ENCODE results near the gene ITPK1.

The ITPK1 gene

GRCh38 chr14:92994942-92995341, 120.8 kb downstream of the ITPK1 start:
- no peaks in the 10 kb centered on the region for H3K4me1 Mint-ChIP-seq
- peaks cover 5% of the 10 kb centered on the region for H3K36me3 Mint-ChIP-seq (ENCODE audit: low read depth)
- DNase-seq, result no peak
- ATAC-seq, result no peak
- no peaks in the 10 kb centered on the region for H3K9me3 Mint-ChIP-seq
- H3K4me3 Mint-ChIP-seq, result no peak overlapping the region
- H3K27me3 Mint-ChIP-seq, result no peaks in the 10 kb centered on the region
- no peak overlapping the region for H3K27ac Mint-ChIP-seq

DNA sequence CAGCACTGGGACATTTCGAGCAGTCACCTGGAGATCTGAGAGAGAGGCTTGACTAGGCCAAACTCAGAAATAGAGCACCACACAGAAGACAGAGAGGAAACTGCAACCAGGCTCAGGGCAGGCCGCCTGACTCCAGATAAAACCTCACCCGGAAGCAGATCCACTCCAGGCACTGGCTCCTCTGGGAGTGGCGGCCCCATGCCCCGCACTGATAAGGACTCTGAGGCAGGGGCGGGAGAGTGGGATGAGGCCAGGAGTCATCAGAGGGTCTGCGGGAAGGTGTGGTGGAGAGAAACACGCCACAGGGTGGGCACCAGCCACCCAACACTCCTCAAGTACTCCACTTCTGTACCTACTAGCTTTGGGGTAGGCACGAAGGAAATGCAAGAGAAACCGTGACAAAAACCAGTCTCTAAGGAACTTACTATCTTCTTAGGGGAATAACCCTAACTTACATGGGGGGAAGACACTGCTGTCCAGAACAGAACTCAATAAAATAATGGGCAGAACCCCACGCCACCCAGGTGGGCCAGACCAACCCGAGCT, 121.5 kb downstream of the ITPK1 start:
- no peaks in the 10 kb centered on the region for H3K4me1 Mint-ChIP-seq
- H3K9me3 Mint-ChIP-seq, result no peaks in the 10 kb centered on the region
- ATAC-seq (no peak), DNase-seq (no peak)
- no peak overlapping the region for H3K4me3 Mint-ChIP-seq
- no peaks in the 10 kb centered on the region for H3K27me3 Mint-ChIP-seq
- no peak overlapping the region for H3K27ac Mint-ChIP-seq
- H3K36me3 Mint-ChIP-seq (ENCODE audit: low read depth), result peaks cover 5% of the 10 kb centered on the region

DNA sequence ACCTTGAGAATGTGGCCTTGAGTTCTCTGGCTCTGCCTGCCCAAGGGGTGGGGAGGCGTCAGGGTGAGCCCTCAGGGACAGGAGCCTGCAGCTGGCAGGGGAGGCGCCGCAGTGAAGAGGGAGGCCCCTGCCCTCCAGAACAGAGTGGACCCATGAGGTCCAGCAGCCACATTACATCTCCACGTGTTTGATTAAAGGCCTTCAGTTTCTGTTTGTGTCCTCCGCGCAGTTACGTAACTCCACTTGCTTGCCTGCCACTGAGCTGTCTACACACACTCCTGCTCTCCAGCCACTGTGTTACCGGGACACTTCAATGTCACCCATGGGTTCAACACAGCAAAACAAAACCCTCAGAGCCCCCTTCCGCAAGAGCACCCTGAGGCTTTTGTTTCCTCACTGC, 122.4 kb downstream of the ITPK1 start:
- H3K4me3 Mint-ChIP-seq, result no peak overlapping the region
- H3K27me3 Mint-ChIP-seq, result no peaks in the 10 kb centered on the region
- peaks cover 5% of the 10 kb centered on the region for H3K36me3 Mint-ChIP-seq (ENCODE audit: low read depth)
- DNase-seq (no peak), ATAC-seq (no peak)
- H3K9me3 Mint-ChIP-seq, result no peaks in the 10 kb centered on the region
- H3K27ac Mint-ChIP-seq, result no peak overlapping the region
- no peaks in the 10 kb centered on the region for H3K4me1 Mint-ChIP-seq

DNA sequence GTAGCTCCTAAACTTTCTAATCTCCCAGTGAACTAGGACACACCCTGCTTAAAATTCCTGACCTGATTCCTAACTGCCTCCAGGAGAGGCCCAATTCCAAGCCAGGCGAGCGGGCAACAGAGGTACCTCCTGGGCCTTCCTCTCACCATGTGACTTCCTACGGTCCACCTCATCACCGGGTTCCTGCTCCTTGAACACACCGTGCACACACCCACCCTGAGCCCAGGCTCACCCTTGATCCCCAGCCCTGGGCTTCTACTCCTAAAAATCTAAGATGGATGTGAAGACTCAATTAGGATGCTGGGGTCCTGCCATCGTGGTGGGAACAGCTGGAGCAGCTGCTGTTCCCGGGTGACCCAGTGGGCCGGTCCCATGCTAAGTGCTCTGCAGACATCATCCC, 124.2 kb downstream of the ITPK1 start:
- no peak overlapping the region for H3K4me3 Mint-ChIP-seq
- H3K9me3 Mint-ChIP-seq, result no peaks in the 10 kb centered on the region
- no peaks in the 10 kb centered on the region for H3K4me1 Mint-ChIP-seq
- H3K36me3 Mint-ChIP-seq (ENCODE audit: low read depth), result peaks cover 5% of the 10 kb centered on the region
- DNase-seq (no peak), ATAC-seq (no peak)
- H3K27me3 Mint-ChIP-seq, result no peaks in the 10 kb centered on the region
- no peak overlapping the region for H3K27ac Mint-ChIP-seq

GRCh38 chr14:92990456-92991430, 125.0 kb downstream of the ITPK1 start:
- Mint-ChIP-seq H3K36me3 (ENCODE audit: low read depth) (peaks cover 5% of the 10 kb centered on the region), H3K9me3 (no peaks in the 10 kb centered on the region), H3K27me3 (no peaks in the 10 kb centered on the region), H3K4me3 (no peak overlapping the region), H3K4me1 (no peaks in the 10 kb centered on the region), H3K27ac (no peak overlapping the region)
- ATAC-seq (no peak), DNase-seq (no peak)

GRCh38 chr14:92988786-92989755, 126.7 kb downstream of the ITPK1 start:
- Mint-ChIP-seq H3K27me3 (no peaks in the 10 kb centered on the region), H3K27ac (no peak overlapping the region), H3K4me3 (no peak overlapping the region), H3K4me1 (peaks cover 4% of the 10 kb centered on the region), H3K36me3 (ENCODE audit: low read depth) (peaks cover 8% of the 10 kb centered on the region), H3K9me3 (no peaks in the 10 kb centered on the region)
- ATAC-seq (no peak), DNase-seq (no peak)

GRCh38 chr14:92987713-92988510, 127.8 kb downstream of the ITPK1 start:
- H3K27ac Mint-ChIP-seq, result no peak overlapping the region

DNA sequence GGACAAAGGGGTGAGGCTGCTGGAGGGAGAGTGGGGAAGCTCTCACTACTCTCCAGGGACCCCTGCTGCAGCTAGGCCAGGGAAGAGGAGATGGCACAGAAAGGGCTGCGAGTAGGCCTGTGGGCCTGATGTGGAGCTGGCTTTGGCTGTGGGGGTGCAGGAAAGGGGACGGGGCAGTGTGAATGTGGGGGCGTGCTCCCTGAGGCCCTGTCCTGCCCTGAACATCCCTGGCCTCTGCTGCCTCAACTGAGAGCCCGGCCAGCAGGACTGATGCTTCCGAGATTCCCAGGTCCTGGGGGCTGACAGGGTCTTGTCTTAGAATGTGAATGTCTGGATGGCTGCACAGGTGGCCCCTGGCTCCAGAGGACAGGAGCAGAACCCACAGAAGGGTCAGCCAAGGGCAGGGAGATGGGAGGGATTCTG, 128.6 kb downstream of the ITPK1 start:
- H3K4me3 Mint-ChIP-seq, result no peak overlapping the region
- H3K27ac Mint-ChIP-seq, result no peak overlapping the region
- H3K9me3 Mint-ChIP-seq, result no peaks in the 10 kb centered on the region
- peaks cover 14% of the 10 kb centered on the region for H3K36me3 Mint-ChIP-seq (ENCODE audit: low read depth)
- peaks cover 8% of the 10 kb centered on the region for H3K4me1 Mint-ChIP-seq
- no peak for ATAC-seq
- DNase-seq, result no peak
- no peaks in the 10 kb centered on the region for H3K27me3 Mint-ChIP-seq

More at GRCh38 chr14:92987713-92988510, 127.8 kb downstream of the ITPK1 start:
- no peak for ATAC-seq
- H3K36me3 Mint-ChIP-seq (ENCODE audit: low read depth), result peaks cover 8% of the 10 kb centered on the region
- peaks cover 8% of the 10 kb centered on the region for H3K4me1 Mint-ChIP-seq
- DNase-seq, result no peak
- no peak overlapping the region for H3K4me3 Mint-ChIP-seq
- H3K27me3 Mint-ChIP-seq, result no peaks in the 10 kb centered on the region
- no peaks in the 10 kb centered on the region for H3K9me3 Mint-ChIP-seq

DNA sequence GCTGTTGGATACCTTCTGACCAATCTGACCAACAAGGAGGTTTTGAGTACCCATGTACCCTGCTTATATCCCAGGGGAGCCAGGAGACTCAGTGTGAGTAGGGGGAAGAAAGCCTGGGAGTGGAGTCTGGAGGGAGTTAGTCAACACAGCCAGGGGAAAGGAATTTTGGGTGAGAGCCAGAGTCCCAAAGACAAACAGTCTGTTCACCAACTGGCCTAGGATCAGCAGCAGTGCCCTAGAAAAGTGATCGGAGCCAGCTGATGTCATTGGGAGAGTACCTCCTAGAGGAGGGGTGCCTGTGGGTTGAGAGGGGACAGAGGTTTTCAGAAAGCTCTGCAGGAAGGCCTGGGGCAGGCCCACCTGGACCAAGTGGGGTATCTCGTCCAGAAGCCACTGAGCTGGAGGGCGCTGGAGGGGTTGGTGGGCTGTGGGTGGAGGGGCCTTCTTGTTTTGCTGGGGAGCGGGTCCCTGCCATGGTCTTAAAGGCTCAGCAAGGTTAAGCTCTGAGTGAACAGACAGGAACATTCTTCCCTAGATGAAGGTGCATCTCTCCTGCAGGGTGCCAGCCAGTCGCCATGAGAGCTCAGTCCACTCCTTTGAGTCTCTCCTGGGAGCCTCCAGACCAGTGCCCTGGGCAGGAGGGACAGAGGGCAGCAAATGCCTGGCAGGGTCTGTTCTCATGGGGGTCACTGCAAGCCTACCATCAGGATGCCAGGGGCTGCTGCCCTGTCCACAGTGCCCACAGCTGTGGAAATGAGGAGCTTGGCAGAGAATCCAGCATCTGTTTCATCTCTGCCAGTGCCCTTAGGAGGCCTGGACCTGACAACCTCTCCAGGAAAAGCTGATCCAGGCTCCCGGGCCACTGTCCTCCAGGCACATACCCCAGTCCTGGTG, 129.2 kb downstream of the ITPK1 start:
- H3K4me3 Mint-ChIP-seq, result no peak overlapping the region
- H3K27me3 Mint-ChIP-seq, result no peaks in the 10 kb centered on the region
- H3K36me3 Mint-ChIP-seq (ENCODE audit: low read depth), result peaks cover 17% of the 10 kb centered on the region
- DNase-seq, result no peak
- peaks cover 8% of the 10 kb centered on the region for H3K4me1 Mint-ChIP-seq
- H3K9me3 Mint-ChIP-seq, result no peaks in the 10 kb centered on the region
- H3K27ac Mint-ChIP-seq, result no peak overlapping the region
- no peak for ATAC-seq

GRCh38 chr14:92985521-92985920, 130.2 kb downstream of the ITPK1 start:
- H3K27me3 Mint-ChIP-seq, result no peaks in the 10 kb centered on the region
- H3K9me3 Mint-ChIP-seq, result peaks cover 6% of the 10 kb centered on the region
- peaks cover 26% of the 10 kb centered on the region for H3K36me3 Mint-ChIP-seq (ENCODE audit: low read depth)
- ATAC-seq, result no peak
- no peak overlapping the region for H3K27ac Mint-ChIP-seq
- no peak overlapping the region for H3K4me3 Mint-ChIP-seq
- DNase-seq, result no peak
- H3K4me1 Mint-ChIP-seq, result peaks cover 8% of the 10 kb centered on the region

DNA sequence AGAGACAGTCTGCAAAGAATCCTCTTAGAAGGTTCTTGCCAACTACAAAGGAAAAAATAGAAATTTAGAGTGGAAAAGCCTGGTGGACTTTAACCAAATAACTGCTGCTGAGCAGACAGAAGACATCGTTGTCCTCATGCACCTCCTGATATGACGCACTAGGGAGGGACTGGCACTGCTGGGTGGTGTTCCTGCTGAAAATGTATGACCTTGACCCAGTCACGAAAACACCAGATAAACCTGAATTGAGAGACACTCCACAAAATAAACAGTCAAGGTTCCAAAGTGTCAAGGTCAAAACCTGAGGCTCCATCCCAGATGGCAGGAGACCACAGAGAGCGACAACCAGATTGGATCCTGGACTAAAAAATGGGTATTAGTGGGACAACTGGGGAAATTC, 130.8 kb downstream of the ITPK1 start:
- H3K4me3 Mint-ChIP-seq, result no peak overlapping the region
- no peak for ATAC-seq
- no peak for DNase-seq
- H3K27ac Mint-ChIP-seq, result no peak overlapping the region
- peaks cover 29% of the 10 kb centered on the region for H3K36me3 Mint-ChIP-seq (ENCODE audit: low read depth)
- H3K9me3 Mint-ChIP-seq, result peaks cover 6% of the 10 kb centered on the region
- no peaks in the 10 kb centered on the region for H3K27me3 Mint-ChIP-seq
- H3K4me1 Mint-ChIP-seq, result peaks cover 8% of the 10 kb centered on the region

DNA sequence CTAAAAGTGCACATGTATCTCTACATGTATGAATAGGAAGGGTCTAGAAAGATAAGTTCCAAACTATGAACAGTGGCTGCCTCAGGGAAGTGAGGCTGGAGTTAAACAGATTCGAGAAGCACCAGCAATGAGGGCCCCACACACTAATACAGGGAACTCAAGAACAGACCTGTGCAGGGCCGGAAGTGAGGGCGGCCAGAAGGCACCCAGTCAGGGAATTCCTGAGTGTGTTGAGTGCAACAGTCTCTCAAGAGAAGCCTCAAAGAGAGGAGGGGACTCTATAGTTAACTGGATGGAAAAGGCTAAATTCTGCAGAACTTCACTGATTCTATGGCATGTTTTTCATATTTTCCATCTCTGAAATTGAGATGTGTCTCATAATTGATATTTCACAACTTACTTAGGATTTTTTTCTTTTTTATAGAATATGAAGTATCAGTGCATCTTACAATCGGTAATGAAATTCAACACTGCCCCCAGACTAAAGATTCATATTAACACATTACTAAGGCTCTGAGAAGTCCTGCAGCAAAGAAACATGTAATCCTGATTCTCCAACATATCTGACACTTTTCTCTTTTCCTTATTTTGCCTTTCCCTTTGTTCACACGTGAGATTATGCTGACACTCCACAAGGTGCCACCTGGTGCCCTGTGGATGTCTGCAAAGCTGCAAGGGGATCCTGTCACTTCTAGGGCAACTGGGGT, 131.5 kb downstream of the ITPK1 start:
- peaks cover 10% of the 10 kb centered on the region for H3K9me3 Mint-ChIP-seq
- peaks cover 36% of the 10 kb centered on the region for H3K36me3 Mint-ChIP-seq (ENCODE audit: low read depth)
- H3K27me3 Mint-ChIP-seq, result no peaks in the 10 kb centered on the region
- no peak overlapping the region for H3K4me3 Mint-ChIP-seq
- ATAC-seq, result peak; percentile 37
- DNase-seq, result no peak
- no peak overlapping the region for H3K27ac Mint-ChIP-seq
- H3K4me1 Mint-ChIP-seq, result peaks cover 8% of the 10 kb centered on the region

GRCh38 chr14:92982956-92983355, 132.8 kb downstream of the ITPK1 start:
- peaks cover 8% of the 10 kb centered on the region for H3K4me1 Mint-ChIP-seq

More at GRCh38 chr14:92982956-92983355, 132.8 kb downstream of the ITPK1 start:
- ATAC-seq, result no peak
- no peak for DNase-seq
- no peak overlapping the region for H3K27ac Mint-ChIP-seq
- peaks cover 48% of the 10 kb centered on the region for H3K36me3 Mint-ChIP-seq (ENCODE audit: low read depth)
- peaks cover 19% of the 10 kb centered on the region for H3K9me3 Mint-ChIP-seq
- no peaks in the 10 kb centered on the region for H3K27me3 Mint-ChIP-seq
- H3K4me3 Mint-ChIP-seq, result no peak overlapping the region

Data from activated naive CD8-positive, alpha-beta T cell treated with anti-CD3 and anti-CD28 coated beads, Interleukin-2, amount 50 U/mL, for 24 hours (primary cell).